ENCODE measurements around the gene ADAMTS4. TPM values are rescaled to one million over a fixed set of nuclear protein-coding genes. Genes with fewer than 3 reads are reported as not detected.

The ADAMTS4 gene
- total and polyA plus RNA-seq, 4 donors = 17.5 to 65.6 (median 38.4) TPM

DNA sequence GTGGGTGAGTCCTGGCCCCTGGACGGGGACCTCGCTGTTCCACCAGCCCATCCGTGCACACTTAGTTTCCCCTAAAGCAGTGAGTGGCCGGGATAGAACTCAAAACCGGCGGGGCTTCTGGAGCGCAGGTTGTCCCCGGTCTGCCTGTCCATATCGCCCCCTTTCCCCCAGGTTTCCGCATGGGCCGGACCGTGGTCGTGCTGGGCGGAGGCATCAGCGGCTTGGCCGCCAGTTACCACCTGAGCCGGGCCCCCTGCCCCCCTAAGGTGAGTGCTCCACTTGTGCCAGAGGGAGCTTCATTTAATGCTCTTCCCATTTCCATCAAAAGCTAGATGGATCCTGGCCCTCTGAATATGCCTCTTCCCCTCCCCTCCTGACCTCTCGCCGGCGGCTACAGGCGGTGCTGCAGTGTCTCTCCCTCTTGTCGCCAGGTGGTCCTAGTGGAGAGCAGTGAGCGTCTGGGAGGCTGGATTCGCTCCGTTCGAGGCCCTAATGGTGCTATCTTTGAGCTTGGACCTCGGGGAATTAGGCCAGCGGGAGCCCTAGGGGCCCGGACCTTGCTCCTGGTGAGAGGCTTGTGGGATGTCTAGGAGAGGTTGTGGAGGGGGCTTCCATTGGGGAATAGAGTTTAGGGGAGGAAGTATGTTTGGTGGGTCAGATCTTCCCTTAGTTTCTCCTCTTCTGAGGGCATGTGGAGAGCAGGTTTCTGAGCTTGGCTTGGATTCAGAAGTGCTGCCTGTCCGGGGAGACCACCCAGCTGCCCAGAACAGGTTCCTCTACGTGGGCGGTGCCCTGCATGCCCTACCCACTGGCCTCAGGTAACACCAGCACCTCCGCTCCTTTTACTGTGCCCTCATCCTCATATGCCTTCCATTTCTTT, 31.9 kb downstream of the ADAMTS4 start:
- 3% methylated on average over 29 of the region's 33 CpGs for WGBS (ENCODE audit: insufficient coverage)
- Histone ChIP-seq H3K36me3 (ENCODE audit: control insufficient read depth, insufficient read depth, low read length) (peaks cover 70% of the 10 kb centered on the region), H3K27me3 (ENCODE audit: control insufficient read depth, insufficient read depth, low read length) (no peaks in the 10 kb centered on the region), H3K4me3 (ENCODE audit: low read depth, low read length) (peak overlapping the region; percentile 91), H3K27ac (ENCODE audit: low read depth, low read length) (peak overlapping the region; percentile 95), H3K4me1 (ENCODE audit: control insufficient read depth, insufficient read depth, low read length) (peaks cover 31% of the 10 kb centered on the region), H3K9me3 (ENCODE audit: control insufficient read depth, insufficient read depth, low read length) (no peaks in the 10 kb centered on the region)
- peak in 1 of 6 donors; percentile 26 for DNase-seq (ENCODE audit: low read depth in 4 of 6, low spot score in 6 of 6)

DNA sequence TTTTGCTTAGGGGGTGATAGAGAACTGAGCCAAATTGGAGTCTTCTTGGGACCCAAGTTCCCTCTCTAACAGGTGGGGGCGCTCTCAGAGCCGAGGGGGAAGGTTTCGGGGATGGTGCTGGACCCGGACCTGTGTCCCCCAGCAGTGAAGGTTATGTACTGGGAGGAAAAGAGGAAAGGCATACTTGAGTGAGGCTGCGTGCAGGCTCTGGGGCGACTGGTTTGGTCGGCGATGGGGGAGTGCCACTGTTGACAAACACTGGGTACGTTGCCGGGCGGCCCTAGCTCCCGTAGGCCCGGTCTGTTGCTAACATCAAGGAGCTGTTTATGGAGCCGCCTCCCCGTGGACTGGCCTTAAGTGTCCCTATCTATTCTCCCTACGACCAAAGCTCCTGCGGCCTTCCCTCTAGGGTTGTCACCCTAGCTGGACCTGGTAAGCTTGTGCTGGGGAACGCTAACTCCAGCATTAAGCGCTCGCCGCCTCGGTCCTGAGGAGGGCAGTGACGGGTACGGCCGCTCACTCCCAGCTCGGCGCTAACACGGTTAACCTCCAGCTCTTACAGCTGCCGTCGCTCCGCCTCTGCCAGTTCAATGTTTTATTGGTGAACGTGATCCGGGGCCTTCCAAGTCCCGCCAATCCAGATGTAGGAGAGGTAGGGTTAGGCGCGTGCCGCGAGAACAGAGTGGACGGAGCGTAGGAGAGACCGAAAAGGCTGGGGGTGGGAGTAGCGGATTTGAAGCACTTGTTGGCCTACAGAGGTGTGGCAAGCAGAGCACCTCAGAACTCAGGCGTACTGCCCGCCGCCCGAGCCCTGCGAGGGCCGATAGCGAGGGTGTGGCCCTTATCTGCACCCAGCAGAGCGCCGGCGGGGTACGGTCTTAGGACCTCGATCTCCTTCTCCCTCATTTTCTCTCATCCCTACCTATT, 32.8 kb downstream of the ADAMTS4 start, which contains the start of gene PPOX:
Gene PPOX (plus strand): TSS at position 685 of the 927 bp plus-strand sequence. CDS start 422 bp downstream, outside the sequence.
- Histone ChIP-seq H3K4me3 (ENCODE audit: low read depth, low read length) (peak within 1 kb of the TSS; percentile 91), H3K36me3 (ENCODE audit: control insufficient read depth, insufficient read depth, low read length) (peaks cover 70% of the 10 kb centered on the region), H3K4me1 (ENCODE audit: control insufficient read depth, insufficient read depth, low read length) (peaks cover 39% of the 10 kb centered on the region), H3K9me3 (ENCODE audit: control insufficient read depth, insufficient read depth, low read length) (no peaks in the 10 kb centered on the region), H3K27ac (ENCODE audit: low read depth, low read length) (peak within 1 kb of the TSS; percentile 95), H3K27me3 (ENCODE audit: control insufficient read depth, insufficient read depth, low read length) (no peaks in the 10 kb centered on the region)
- DNase-seq (ENCODE audit: low read depth in 4 of 6, low spot score in 6 of 6) = peak; percentile 96 to 100 (median 98)
- 0% methylated on average over 49 of the region's 54 CpGs for WGBS (ENCODE audit: insufficient coverage)

DNA sequence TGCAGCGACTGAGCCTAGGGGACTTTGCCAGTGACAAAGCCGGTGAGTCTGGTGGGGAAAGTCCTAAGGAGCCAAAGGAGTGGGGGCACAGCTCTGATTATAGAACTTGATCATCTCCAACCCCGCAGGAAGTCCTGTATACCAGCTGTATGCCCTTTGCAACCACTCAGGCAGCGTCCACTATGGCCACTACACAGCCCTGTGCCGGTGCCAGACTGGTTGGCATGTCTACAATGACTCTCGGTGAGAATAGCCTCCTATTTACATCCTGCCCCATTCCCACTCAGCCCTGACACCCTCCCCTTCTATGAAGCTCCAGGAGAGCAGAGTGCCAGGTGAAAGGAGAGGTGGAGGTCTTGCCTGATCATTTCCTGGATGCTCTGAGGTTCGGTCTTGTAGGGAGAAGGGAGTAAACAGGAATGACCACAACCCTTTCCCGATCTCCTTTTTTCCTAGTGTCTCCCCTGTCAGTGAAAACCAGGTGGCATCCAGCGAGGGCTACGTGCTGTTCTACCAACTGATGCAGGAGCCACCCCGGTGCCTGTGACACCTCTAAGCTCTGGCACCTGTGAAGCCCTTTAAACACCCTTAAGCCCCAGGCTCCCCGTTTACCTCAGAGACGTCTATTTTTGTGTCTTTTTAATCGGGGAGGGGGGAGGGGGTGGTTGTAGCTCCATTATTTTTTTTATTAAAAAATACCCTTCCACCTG, 33.8 kb downstream of the ADAMTS4 start:
- Histone ChIP-seq H3K27me3 (ENCODE audit: control insufficient read depth, insufficient read depth, low read length) (no peaks in the 10 kb centered on the region), H3K36me3 (ENCODE audit: control insufficient read depth, insufficient read depth, low read length) (peaks cover 68% of the 10 kb centered on the region), H3K27ac (ENCODE audit: low read depth, low read length) (peak overlapping the region; percentile 95), H3K4me3 (ENCODE audit: low read depth, low read length) (peak overlapping the region; percentile 91), H3K4me1 (ENCODE audit: control insufficient read depth, insufficient read depth, low read length) (peaks cover 46% of the 10 kb centered on the region), H3K9me3 (ENCODE audit: control insufficient read depth, insufficient read depth, low read length) (no peaks in the 10 kb centered on the region)
- WGBS (ENCODE audit: insufficient coverage) = 87% methylated on average over 8 of the region's 14 CpGs
- no peak for DNase-seq (ENCODE audit: low read depth in 4 of 6, low spot score in 6 of 6)

DNA sequence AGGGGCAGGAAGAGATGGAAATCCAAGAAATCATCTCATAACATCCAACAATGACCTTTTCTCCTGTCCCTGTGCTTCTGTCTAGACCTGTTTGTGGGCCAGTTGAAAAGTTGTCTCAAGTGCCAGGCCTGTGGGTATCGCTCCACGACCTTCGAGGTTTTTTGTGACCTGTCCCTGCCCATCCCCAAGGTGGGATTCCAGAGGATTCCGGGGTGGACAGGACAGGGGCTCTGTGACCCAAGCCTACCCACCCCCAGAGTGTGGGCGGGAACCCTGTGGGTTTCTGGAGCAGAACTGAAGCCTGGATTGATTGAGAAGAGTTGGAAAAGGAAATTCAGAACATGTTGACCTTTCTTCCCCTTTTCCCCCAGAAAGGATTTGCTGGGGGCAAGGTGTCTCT, 35.1 kb downstream of the ADAMTS4 start:
- Histone ChIP-seq H3K36me3 (ENCODE audit: control insufficient read depth, insufficient read depth, low read length) (peaks cover 55% of the 10 kb centered on the region), H3K27ac (ENCODE audit: low read depth, low read length) (no peak overlapping the region), H3K4me1 (ENCODE audit: control insufficient read depth, insufficient read depth, low read length) (peaks cover 52% of the 10 kb centered on the region), H3K27me3 (ENCODE audit: control insufficient read depth, insufficient read depth, low read length) (no peaks in the 10 kb centered on the region), H3K4me3 (ENCODE audit: low read depth, low read length) (no peak overlapping the region), H3K9me3 (ENCODE audit: control insufficient read depth, insufficient read depth, low read length) (no peaks in the 10 kb centered on the region)
- 100% methylated on average over 3 of the region's 5 CpGs for WGBS (ENCODE audit: insufficient coverage)
- no peak for DNase-seq (ENCODE audit: low read depth in 4 of 6, low spot score in 6 of 6)

DNA sequence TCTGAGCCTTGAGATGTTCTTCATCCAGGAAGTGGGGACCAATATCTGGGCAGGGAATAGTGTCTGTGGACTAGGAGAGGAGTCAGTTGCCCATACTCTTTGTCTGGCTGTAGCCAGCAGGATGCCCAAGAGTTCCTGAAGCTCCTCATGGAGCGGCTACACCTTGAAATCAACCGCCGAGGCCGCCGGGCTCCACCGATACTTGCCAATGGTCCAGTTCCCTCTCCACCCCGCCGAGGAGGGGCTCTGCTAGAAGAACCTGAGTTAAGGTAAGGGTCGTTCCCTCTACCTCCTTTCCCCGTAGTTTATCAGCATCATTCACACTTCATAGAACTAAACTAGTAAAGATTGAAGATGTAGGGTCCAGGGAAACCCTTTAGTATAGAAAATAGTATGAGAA, 36.0 kb downstream of the ADAMTS4 start:
- Histone ChIP-seq H3K27ac (ENCODE audit: low read depth, low read length) (no peak overlapping the region), H3K27me3 (ENCODE audit: control insufficient read depth, insufficient read depth, low read length) (no peaks in the 10 kb centered on the region), H3K4me1 (ENCODE audit: control insufficient read depth, insufficient read depth, low read length) (peaks cover 53% of the 10 kb centered on the region), H3K9me3 (ENCODE audit: control insufficient read depth, insufficient read depth, low read length) (no peaks in the 10 kb centered on the region), H3K4me3 (ENCODE audit: low read depth, low read length) (no peak overlapping the region), H3K36me3 (ENCODE audit: control insufficient read depth, insufficient read depth, low read length) (peaks cover 50% of the 10 kb centered on the region)
- no peak for DNase-seq (ENCODE audit: low read depth in 4 of 6, low spot score in 6 of 6)
- WGBS (ENCODE audit: insufficient coverage) = 96% methylated on average over 8 of the region's 10 CpGs

DNA sequence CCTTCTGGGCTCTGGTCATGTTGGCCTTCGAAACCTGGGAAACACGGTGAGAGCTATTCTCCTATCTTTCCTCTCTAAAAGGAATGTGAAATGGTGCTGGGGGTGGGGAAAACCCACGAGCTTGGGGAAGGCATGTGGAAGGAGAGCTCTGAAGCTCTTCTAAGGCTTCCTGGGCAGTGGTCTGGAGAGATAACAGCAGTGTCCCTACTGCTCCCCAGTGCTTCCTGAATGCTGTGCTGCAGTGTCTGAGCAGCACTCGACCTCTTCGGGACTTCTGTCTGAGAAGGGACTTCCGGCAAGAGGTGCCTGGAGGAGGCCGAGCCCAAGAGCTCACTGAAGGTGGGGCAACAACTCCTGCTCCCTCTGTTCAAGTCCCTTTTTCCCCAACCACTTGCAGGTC, 36.8 kb downstream of the ADAMTS4 start:
- 82% methylated on average over 5 of the region's 7 CpGs for WGBS (ENCODE audit: insufficient coverage)
- H3K4me3 ChIP-seq (ENCODE audit: low read depth, low read length) = no peak overlapping the region
- H3K27ac ChIP-seq (ENCODE audit: low read depth, low read length) = no peak overlapping the region
- no peaks in the 10 kb centered on the region for H3K27me3 ChIP-seq (ENCODE audit: control insufficient read depth, insufficient read depth, low read length)
- peaks cover 53% of the 10 kb centered on the region for H3K36me3 ChIP-seq (ENCODE audit: control insufficient read depth, insufficient read depth, low read length)
- no peaks in the 10 kb centered on the region for H3K9me3 ChIP-seq (ENCODE audit: control insufficient read depth, insufficient read depth, low read length)
- peaks cover 45% of the 10 kb centered on the region for H3K4me1 ChIP-seq (ENCODE audit: control insufficient read depth, insufficient read depth, low read length)
- no peak for DNase-seq (ENCODE audit: low read depth in 4 of 6, low spot score in 6 of 6)

DNA sequence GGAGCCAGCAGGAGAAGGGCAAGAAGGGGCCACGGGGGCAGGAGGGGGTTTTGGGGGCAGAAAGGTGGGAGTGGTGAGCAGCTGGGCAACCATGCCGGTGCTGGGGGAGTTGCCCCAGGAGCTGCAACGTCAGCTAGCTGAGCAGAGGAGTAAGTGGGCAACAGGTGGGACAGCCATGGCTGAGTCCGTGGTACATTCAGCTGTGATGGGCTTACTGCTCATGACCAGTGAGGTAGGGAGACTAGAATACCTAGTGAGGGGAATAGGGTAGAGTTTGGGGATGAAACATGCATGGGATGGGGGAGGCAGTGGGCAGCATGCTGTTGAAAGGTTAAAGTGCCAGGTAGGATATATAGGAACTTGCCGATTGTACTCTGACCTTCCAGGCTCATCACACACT, 37.2 kb downstream of the ADAMTS4 start:
- H3K27ac ChIP-seq (ENCODE audit: low read depth, low read length) = no peak overlapping the region
- DNase-seq (ENCODE audit: low read depth in 4 of 6, low spot score in 6 of 6) = no peak
- 95% methylated on average over 4 of the region's 5 CpGs for WGBS (ENCODE audit: insufficient coverage)
- no peak overlapping the region for H3K4me3 ChIP-seq (ENCODE audit: low read depth, low read length)
- H3K27me3 ChIP-seq (ENCODE audit: control insufficient read depth, insufficient read depth, low read length) = no peaks in the 10 kb centered on the region
- peaks cover 41% of the 10 kb centered on the region for H3K4me1 ChIP-seq (ENCODE audit: control insufficient read depth, insufficient read depth, low read length)
- peaks cover 55% of the 10 kb centered on the region for H3K36me3 ChIP-seq (ENCODE audit: control insufficient read depth, insufficient read depth, low read length)
- H3K9me3 ChIP-seq (ENCODE audit: control insufficient read depth, insufficient read depth, low read length) = no peaks in the 10 kb centered on the region

DNA sequence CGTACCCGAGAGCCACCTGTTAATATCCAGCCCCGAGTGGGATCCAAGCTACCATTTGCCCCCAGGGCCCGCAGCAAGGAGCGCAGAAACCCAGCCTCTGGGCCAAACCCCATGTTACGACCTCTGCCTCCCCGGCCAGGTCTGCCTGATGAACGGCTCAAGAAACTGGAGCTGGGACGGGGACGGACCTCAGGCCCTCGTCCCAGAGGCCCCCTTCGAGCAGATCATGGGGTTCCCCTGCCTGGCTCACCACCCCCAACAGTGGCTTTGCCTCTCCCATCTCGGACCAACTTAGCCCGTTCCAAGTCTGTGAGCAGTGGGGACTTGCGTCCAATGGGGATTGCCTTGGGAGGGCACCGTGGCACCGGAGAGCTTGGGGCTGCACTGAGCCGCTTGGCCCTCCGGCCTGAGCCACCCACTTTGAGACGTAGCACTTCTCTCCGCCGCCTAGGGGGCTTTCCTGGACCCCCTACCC, 38.1 kb downstream of the ADAMTS4 start:
- WGBS (ENCODE audit: insufficient coverage) = 94% methylated on average over 22 of the region's 22 CpGs
- H3K27ac ChIP-seq (ENCODE audit: low read depth, low read length) = no peak overlapping the region

DNA sequence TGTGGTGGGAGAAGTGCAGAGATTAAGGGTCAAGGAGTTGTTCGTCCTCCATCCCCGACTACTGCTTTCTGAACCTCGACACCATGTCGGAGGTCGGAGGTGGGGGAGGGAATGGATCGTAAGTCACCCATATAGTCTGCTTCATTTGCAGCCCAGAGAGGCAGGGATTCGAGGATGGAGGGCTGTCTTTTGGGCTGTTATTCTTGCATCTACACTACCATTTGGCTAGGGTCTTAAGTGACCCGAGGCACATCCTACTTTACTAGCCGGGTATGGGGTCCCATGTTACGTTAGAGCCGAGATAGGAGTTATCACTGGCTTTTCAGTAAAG, 39.0 kb downstream of the ADAMTS4 start:
- H3K4me3 ChIP-seq (ENCODE audit: low read depth, low read length) = peak overlapping the region; percentile 94
- no peaks in the 10 kb centered on the region for H3K27me3 ChIP-seq (ENCODE audit: control insufficient read depth, insufficient read depth, low read length)
- H3K36me3 ChIP-seq (ENCODE audit: control insufficient read depth, insufficient read depth, low read length) = peaks cover 51% of the 10 kb centered on the region
- H3K4me1 ChIP-seq (ENCODE audit: control insufficient read depth, insufficient read depth, low read length) = peaks cover 26% of the 10 kb centered on the region
- 0% methylated on average over 1 of the region's 11 CpGs for WGBS (ENCODE audit: insufficient coverage)
- H3K27ac ChIP-seq (ENCODE audit: low read depth, low read length) = peak overlapping the region; percentile 79
- no peak for DNase-seq (ENCODE audit: low read depth in 4 of 6, low spot score in 6 of 6)
- no peaks in the 10 kb centered on the region for H3K9me3 ChIP-seq (ENCODE audit: control insufficient read depth, insufficient read depth, low read length)

More for the DNA sequence above, 38.1 kb downstream of the ADAMTS4 start:
- H3K27me3 ChIP-seq (ENCODE audit: control insufficient read depth, insufficient read depth, low read length) = no peaks in the 10 kb centered on the region
- H3K4me1 ChIP-seq (ENCODE audit: control insufficient read depth, insufficient read depth, low read length) = peaks cover 34% of the 10 kb centered on the region
- no peak for DNase-seq (ENCODE audit: low read depth in 4 of 6, low spot score in 6 of 6)
- H3K4me3 ChIP-seq (ENCODE audit: low read depth, low read length) = no peak overlapping the region
- no peaks in the 10 kb centered on the region for H3K9me3 ChIP-seq (ENCODE audit: control insufficient read depth, insufficient read depth, low read length)
- peaks cover 55% of the 10 kb centered on the region for H3K36me3 ChIP-seq (ENCODE audit: control insufficient read depth, insufficient read depth, low read length)
